HG03469 (cell line): Measurements from ENCODE around the gene UCKL1.
"Not testable (repeated sequence)": the region's sequence is repeated elsewhere in the genome, so short reads cannot be mapped to it uniquely, and the experiment has no call there.

Experiments used
- ATAC-seq: cut with Tn5 transposase; IDR thresholded peaks from one replicate; pipeline ENCODE4 v1.9.1; 2021; ENCODE audit warnings: mild to moderate bottlenecking, moderate library complexity, moderate number of reproducible peaks; ENCODE audit not compliant: unreplicated experiment

Gene UCKL1

GRCh38 chr20:63929071-63929470 is 27.1 kb downstream of the UCKL1 start:
- no peak for ATAC-seq

GRCh38 chr20:63926298-63926697 is 29.9 kb downstream of the UCKL1 start:
- ATAC-seq, result no peak

GRCh38 chr20:63924241-63924640 is 32.0 kb downstream of the UCKL1 start:
- no peak for ATAC-seq

- no peak for ATAC-seq
Measured at GRCh38 chr20:63923651-63924050, 32.6 kb downstream of the UCKL1 start.

- ATAC-seq, result no peak
Measured at GRCh38 chr20:63920226-63920625, 36.0 kb downstream of the UCKL1 start.

- no peak for ATAC-seq
Measured at GRCh38 chr20:63919130-63919529, 37.1 kb downstream of the UCKL1 start.

- no peak for ATAC-seq
Measured at GRCh38 chr20:63917811-63918210, 38.4 kb downstream of the UCKL1 start.

- not testable (repeated sequence) for ATAC-seq
Measured at GRCh38 chr20:63916371-63916939, 39.8 kb downstream of the UCKL1 start.

- ATAC-seq, result no peak
Measured at GRCh38 chr20:63915471-63915870, 40.7 kb downstream of the UCKL1 start.

- no peak for ATAC-seq
Measured at GRCh38 chr20:63913768-63914167, 42.4 kb downstream of the UCKL1 start.

- ATAC-seq, result no peak
Measured at GRCh38 chr20:63911176-63911575, 45.0 kb downstream of the UCKL1 start.

GRCh38 chr20:63908008-63908682 is 48.1 kb downstream of the UCKL1 start:
- ATAC-seq, result no peak

GRCh38 chr20:63903796-63904561 is 52.2 kb downstream of the UCKL1 start:
- no peak for ATAC-seq

GRCh38 chr20:63900413-63900812 is 55.8 kb downstream of the UCKL1 start:
- no peak for ATAC-seq

GRCh38 chr20:63898882-63899558 is 57.2 kb downstream of the UCKL1 start:
- no peak for ATAC-seq

- ATAC-seq, result no peak
Measured at GRCh38 chr20:63897978-63898561, 58.1 kb downstream of the UCKL1 start.

GRCh38 chr20:63896264-63897105 is 59.7 kb downstream of the UCKL1 start:
- ATAC-seq, result no peak

- ATAC-seq, result no peak
Measured at GRCh38 chr20:63895952-63896263, 60.3 kb downstream of the UCKL1 start.

- ATAC-seq, result no peak
Measured at GRCh38 chr20:63895202-63895951, 60.8 kb downstream of the UCKL1 start.
